NCI-H128 (cell line): ENCODE data around the gene CYBC1.
A peak's percentile ranks its signal among the peaks of the same experiment; 100 is the strongest.

Experiments
- DNase-seq: peaks from one replicate; lab custom pipeline; 2025; ENCODE audit not compliant: unreplicated experiment; lab: John Stamatoyannopoulos, UW

CYBC1 gene

DNA sequence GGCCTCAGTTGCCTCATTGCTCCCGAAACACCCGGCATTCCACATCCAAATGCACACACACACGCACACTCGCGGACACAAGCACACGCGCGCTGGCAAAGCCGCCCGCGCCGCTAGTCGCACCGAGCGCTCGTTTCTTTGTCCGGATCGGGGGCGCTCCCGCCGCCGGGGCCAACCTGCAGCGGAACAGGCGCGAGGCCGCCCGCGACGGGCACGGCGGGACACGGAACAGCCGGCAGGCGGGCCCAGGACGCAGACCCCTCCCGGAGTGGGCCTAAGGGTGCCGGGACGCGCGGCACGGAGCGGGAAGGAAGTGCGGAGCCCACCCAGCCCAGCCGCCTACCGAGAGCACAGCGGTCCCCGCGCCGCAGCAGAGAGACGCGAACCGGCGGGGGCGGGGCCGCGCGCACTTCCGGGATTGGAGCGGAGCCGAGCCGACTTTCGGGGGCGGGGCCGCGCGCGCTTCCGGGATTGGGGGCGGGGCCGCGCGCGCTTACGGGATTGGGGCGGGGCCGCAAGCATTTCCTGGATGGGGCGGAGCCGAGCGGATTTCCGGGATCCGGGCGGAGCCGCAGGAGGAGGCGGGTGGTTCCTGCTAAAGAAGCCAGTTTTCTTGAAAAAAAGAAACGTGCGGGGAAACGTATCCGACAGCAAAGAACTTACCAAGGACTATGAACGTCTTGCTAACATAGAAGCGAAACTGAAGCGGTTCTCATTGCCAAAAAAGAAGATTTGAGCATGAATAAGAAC is at the start of gene CYBC1:
TSS of gene CYBC1 (minus strand) at position 396 of the 750 bp plus-strand sequence. CDS start 1,498 bp downstream, outside the sequence.
- peak; percentile 78 for DNase-seq

DNA sequence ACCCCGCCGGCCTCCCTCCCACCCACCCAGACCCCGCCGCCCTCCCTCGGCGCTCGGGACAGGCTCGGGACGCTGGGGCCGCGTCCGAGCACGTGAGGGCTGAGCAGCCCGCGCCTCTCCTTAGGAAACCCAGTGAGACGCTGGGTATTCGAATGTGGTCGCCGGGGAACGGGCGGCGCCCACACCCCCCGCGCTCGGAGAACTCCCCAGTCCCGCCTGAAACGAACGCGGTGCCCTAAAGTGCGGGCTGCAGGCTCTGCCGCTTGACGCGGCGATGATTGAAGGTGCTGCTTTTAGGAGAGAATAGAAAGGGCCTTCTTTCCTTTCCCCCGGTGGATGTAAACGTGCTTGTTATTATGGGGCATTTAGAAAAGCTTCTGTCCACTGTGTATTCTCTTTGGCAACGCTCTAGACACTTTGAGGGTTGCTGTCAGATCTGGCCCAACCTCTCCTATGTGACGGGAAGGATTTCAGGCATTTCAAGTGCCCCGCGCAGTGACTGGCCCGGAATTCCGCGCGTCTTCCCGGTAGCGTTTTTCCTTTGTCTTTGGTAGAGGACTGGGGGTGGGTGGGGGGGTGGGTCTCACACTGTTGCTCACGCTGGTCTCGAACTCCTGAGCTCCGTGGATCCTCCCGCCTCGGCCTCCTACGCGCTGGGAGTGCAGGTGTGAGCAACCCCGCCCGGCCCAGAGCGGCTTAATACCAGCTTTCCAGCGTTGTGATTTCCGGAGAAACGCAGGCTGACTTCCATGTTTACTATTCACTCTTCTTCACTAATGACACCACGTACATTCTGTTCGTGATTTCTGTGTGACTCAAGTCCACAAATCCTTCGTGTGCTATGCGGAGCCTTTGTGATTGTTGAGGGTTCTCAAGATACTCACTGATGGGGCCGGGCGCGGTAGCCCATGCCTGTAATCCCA is 47.2 kb upstream of the CYBC1 start:
- DNase-seq, result no peak

DNA sequence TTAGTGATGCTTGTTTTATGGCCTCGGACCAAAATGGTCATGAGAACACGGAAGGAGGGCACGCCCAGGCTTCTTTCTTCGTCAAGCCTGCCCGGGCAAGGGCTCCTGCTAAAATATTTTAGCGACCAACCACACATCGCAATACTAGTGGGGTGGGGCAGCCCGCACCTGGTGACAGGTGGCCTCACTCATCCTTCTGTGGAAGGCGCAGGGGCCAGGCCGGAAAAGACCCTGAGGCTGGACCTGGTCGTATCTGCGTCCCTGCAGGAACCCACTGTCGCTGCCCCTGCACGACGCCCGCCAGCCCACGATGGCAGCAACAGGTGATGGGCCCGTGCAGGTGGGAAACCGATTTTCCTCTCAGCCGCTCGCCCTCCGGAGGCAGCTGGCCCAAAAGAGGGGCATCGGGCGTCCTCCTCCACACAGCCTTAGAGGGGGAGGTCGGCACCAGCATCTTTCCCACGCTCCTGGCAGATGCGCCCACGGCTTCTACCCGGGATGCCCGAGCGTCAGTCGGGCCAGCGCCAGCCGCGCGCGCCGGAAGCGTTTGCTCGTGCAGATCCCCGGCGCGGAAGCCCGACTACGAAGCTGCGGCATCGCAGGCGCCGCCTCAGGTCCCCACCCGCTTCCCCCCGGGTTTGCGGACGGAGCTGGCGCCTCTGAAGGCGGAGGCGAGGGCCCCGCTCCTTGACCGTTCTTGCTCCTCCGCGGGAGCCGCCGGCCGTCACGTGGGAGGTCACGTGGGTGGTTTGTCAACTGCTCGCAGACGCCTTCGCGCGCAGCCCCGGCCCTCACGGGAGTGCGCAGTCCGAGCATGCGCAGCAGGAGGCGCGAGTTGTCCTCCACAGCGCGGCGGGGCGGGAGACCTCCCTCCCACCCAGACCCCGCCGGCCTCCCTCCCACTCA is 46.2 kb upstream of the CYBC1 start:
- peak; percentile 71 for DNase-seq

DNA sequence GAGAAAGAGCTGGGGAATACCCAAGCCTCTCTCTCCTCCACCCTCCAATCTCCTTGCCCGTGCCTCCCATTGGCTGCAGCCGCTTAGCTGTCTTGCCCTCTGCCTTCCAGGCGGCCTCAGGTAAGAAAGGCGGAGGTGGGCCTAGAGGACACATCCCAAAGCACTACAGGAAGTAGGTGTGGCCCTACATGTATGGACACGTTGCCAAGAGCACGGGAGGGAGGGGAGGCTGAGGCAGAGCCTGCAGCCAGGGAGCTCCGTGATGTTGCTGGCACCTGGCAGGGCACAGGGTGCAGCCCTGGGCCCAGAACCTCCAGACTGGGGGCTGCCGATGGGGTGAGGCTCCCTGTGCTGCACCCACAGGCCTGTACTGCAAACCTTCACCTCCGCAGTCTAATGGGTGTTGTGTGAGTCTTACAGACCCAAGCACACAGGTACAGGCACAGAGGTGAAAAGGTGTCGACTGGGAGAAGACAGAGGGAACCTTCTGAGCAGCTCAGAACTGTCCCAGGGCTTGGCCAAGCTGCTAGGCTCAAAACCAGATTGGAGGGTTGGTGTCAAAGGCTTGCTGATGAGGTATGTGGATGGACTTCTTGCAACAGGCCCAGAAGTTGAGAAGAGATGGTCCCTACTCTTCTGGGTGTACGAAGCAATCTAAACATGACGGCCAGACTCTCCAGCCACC is 45.4 kb upstream of the CYBC1 start:
- no peak for DNase-seq

DNA sequence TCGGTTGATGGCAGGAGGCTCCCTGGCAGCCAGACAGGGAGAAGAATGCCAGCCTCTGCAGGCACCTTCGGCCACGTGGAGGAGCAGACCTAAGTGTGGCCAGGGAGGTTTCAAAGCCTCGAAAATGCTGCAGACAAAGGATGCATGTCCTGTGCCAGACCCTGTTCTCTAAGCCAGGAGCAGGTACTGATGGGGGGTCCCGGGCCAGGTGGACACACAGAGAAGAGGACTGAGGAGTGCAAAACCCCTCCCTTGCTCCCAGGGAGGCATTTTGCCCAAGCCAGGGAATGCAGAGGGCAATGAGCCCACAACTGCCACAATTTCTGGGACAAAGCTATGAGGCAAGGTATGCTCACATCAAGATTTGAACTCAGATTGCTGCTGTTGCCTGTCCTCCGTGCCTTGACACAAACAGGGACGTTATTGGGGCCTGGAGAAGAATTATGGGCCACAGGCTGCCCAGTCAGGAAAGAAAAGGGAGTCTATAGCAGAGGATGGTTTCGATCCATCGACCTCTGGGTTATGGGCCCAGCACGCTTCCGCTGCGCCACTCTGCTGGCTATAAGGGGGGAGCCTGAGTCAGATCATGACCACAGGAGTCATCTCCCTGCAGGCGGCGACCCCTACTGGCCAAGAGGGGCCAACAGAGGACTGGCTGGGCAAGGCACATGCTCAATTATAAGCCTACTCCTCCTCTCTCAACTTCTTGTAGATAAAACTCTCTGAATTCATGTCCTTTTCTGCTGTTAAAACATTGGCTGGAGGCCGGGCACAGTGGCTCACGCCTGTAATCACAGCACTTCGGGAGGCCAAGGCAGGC is 43.9 kb upstream of the CYBC1 start:
- no peak for DNase-seq

DNA sequence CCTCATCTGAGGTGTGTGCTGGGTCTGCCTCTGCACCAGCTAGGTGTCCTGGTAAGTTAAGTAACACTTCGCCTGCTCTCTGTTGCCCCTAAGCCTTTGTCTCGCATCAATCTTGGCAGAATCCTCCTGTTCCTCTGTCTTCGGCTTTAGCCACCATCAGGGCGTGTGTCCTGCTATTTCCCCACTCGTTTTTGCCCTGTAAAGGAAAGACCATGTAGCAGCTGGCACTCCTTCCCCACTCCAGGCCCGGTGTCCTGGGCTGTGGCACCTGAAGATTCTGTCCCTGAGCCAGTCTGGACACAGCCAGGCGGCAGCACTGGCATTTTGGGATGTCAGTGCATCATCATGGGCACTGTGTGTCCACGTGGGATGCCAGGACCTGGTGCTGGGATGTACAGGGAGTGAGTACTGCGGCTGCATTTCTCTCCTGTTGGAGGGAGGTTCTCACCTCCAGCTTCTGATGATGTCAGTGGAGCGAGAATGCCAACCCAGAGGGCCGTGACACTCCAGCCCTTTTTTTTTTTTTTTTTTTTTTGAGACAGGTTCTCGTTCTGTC is 42.8 kb upstream of the CYBC1 start:
- no peak for DNase-seq

DNA sequence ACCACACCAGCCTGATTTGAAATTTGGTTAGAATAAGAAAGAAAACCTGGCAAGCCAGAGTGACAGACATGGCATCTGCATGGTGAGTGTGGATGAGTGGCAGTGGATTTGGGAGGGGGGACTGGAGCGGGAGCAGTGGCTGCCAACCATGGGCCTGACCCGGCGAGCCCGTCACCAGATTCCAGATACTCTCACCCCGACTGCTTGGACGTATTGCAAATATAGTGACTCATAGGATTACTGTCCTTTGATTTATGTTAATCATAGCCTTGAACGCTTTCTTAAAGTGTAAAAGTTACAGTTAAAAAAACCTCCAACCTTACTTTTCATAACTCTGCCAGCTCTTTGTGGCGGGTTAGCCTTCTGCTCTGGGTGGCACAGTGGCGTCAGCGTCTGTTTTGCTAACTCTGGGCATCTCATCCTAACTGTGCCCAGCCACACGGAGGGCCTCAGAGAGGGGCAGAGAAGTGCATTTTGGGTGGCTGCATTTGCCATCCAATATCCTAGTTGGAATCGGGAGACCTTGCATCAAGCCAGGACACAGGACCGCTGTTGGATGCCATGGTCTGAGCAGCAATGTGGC is 42.2 kb upstream of the CYBC1 start:
- DNase-seq, result no peak

DNA sequence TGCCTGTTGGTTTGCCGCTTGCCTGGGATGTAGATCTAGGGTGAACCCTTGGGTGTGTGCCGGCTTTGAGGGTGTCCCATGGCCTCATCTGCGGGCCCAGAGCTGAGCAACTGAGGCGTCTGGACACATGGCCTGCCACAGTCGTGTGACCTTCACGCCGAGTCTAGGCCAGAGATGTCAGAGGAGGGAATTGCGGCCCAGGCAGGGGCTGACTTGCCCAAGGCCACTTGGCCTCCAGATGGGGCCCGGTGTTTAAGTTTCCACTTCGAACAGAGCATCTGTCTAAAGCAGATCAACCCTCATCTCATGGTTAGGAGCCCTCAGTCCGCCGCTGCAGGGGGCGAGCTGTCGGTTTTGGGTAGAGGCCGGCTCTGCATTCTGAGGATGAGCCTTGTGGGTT is 41.0 kb upstream of the CYBC1 start:
- no peak for DNase-seq

DNA sequence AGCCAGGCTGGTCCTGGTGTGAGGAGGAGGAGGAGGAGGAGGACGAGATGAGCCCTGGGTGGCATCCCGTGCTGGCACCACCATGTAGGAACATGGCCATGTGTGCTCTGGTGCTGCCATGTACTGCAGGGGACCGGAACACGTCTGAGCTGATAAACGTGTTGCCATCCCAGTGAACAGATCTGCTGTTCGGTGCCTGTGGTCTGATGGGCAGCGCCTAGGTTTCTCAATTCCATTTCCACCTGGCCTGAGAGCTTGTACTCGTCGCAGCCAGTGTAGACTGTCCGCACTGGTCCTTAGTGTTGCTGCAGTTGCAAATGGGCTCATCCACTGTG is 40.6 kb upstream of the CYBC1 start:
- no peak for DNase-seq

DNA sequence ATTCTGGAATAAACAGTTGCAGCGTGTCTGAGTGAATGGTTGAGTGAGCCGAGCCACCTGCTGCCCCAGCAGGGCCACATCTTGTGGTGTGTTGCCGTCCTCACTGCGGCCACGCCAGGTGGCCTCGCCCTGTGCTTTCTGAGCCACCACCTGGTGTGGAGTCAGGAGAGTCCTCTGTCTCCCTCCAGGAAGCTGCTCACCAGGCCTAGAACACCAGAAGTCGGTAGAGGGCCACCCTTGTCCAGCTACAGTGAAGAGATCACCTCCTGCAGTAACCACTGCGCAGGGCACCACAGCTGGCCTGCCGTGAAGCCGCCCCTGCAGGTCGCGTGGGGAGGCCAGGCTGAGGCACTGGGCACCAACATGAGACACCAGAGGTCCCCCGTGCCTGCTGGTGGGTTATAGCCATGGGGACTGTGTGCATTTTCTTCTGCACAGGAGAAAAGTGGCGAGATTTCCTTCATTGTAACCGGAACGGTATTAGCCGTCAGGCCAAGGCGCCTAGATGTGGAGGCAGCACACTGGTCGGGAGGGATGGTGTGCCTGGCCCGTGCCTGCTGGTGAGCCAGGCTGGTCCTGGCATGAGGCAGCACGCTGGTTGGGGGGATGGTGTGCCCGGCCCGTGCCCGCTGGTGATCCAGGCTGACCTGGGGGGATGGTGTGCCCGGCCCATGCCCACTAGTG is 40.1 kb upstream of the CYBC1 start:
- no peak for DNase-seq

DNA sequence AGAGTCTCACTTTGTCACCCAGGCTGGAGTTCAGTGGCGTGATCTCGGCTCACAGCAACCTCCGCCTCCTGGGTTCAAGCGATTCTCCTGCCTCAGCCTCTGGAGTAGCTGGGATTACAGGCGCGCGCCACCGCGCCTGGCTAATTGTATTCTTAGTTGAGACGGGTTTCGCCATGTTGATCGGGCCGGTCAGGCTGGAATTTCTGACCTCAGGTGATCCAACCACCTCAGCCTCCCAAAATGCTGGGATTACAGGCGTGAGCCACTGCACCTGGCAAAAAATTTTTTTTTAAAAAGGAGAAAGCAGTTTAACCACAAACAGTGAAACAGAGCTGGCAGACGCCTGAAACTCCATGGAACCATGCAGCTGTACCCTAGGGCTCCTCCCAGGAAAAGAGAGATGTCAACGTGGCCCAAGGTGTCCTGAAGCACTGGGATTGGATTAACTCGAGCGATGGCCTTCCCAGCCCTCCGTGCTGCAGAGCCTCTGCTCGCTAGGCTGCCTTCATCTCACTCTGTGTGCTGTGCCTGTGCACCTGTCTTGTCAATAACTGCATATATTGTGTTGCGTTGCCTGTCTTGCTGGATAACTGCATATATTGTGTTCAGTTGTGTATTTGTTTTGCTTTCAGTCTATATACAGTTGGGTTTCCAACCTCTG is 39.4 kb upstream of the CYBC1 start:
- no peak for DNase-seq

DNA sequence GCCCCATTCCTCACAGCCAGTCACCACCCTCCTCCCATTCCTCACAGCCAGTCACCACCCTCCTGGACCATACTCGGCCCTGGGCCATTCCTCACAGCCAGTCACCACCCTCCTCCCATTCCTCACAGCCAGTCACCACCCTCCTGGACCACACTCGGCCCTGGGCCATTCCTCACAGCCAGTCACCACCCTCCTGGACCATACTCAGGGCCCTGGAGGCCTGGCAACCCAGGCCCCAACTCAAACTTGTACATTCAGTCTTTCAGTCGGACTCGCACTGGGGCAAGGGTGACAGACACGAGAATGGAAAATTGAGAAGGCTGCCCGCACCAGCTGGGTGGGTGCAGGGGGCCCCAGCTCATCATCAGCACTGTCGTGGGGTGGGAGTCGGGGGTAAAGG is 38.6 kb upstream of the CYBC1 start:
- no peak for DNase-seq

DNA sequence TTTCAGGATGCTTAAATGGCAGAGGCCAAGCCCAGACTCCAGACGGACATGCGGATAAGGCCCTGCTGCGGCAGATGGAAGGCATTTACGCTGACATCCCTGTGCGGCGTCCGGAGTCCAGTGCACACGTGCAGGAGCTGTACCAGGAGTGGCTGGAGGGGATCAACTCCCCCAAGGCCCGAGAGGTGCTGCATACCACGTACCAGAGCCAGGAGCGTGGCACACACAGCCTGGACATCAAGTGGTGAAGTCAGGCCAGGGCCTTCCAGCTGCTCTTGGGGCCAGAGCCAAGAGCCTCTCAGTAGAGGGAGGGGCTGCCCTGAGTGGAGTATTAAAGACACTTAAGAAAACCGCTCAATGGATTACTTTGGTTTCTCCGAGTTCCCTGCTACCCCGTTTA is 37.4 kb upstream of the CYBC1 start:
- DNase-seq, result no peak

DNA sequence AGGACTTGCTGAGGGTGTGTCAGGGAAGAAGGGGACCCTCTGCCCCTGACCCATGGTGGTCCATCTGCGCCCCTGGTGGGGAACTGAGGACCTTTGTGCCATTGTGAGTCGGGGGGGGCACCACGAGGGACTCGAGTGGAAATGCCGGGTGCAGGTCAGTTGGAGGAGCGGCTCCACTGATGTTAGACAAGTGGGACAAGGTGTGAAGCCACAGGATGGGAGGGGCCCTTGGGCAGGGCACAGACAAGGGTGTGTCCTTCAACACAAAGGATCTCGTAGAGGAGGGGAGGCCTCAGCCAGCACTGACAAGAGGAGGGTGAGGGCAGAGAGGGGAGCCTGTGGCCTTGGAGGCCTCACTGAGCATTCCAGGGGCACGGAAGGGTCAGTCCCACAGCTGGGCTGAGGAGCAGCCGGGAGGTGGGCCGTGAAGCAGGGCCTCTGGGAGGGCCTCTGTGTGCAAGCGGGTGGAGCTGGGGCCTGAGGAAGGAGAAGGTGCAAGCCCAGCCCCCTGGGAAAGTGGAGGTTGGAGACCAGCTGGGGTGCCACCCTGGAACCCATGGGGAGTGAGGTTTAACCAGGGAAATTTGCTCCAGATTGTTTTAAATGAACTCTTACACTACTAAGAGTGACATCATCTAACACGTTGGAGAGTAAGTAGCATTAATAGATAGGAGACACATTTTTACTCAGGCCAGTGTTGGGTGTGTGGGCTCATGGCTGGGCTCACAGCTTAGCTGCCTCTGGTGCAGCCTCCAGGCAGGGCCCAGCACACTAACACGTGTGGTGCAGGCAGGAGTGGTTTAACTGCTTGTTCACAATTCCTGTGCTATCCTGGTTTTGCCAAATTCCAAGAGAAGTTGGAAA is 35.9 kb upstream of the CYBC1 start:
- DNase-seq, result no peak

DNA sequence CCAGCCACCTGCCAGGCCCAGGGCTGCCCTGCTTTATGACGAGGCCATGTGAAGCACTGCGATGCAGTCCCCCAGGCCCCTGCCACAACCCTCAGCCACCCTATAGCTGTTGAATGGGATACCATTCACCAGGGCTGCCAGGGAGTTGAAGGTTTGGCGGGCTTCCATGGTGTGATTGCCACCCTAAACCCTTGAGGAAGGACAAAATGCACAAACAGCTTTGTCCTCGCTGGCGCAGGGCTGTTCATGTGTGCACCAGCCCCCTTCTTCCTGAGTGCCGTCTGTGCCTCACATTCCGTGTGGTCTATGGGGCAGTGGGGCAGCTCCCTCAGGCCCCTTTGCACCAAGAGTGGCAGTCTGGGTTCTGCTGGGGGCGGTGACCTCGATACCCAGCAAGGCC is 33.3 kb upstream of the CYBC1 start:
- no peak for DNase-seq

DNA sequence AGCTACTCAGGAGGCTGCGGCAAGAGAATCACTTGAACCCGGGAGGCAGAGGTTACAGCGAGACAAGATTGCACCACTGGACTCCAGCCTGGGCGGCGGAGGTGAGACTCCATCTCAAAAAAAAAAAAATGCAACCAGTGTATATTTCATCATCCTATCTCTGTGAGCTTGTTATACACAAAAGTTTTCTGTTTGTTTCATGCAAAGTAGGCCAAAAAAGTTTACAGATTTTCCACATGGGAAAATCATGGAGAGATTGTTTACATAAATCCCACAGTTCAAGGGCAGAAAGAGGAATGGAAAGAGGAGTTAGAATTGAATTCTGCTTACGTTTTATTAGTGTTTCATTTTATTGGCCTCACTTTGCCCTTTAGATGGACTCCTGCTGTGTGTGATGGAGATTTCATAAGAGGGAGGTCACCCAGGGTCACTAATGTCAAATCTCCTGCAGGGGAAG is 32.7 kb upstream of the CYBC1 start:
- DNase-seq, result no peak

DNA sequence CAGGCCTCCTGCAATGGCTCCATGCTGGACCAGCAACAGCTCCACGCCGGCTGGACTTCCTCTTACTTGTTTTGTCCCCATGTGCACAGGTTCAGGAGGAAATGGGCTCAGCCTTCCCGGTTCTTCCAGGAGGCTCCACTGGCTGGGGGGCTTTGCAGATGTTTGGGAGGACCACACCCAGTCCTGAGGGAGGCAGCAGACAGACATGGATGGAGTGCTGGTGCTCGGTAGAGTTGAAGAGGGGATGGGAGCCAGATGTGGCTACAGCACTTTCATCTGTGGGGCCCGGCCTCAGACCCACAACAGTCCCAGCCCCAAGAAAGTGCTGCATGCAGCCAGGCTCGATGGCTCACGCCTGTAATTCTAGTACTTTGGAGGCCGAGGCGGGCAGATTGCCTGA is 29.8 kb upstream of the CYBC1 start:
- no peak for DNase-seq
